Progenitor cell of endocrine pancreas (in vitro differentiated cells): ENCODE results near the gene IPO13. TPM values are rescaled to one million over a fixed set of nuclear protein-coding genes. Genes with fewer than 3 reads are reported as not detected.

Source experiments
- DNase-seq: peaks from one replicate; pipeline ENCODE4 v3.0.0; 2021; ENCODE audit warnings: low spot score; ENCODE audit not compliant: unreplicated experiment
- H3K27ac Mint-ChIP-seq: 2 replicates; pipeline ENCODE4 v1.8.0; 2021; ENCODE audit warnings: mild to moderate bottlenecking, moderate library complexity, mixed read lengths
- H3K27me3 Mint-ChIP-seq: 2 replicates; pipeline ENCODE4 v1.8.0; 2021; ENCODE audit warnings: mixed read lengths
- H3K36me3 Mint-ChIP-seq: 2 replicates; pipeline ENCODE4 v1.8.0; 2022; ENCODE audit warnings: mixed read lengths; ENCODE audit not compliant: insufficient read depth
- H3K4me1 Mint-ChIP-seq: 2 replicates; pipeline ENCODE4 v1.8.0; 2021; ENCODE audit warnings: low read depth, mixed read lengths
- H3K4me3 Mint-ChIP-seq: 2 replicates; pipeline ENCODE4 v1.8.0; 2021; ENCODE audit warnings: low read depth, mild to moderate bottlenecking, moderate library complexity, mixed read lengths
- H3K9me3 Mint-ChIP-seq: 2 replicates; pipeline ENCODE4 v1.8.0; 2021; ENCODE audit warnings: low read depth, mixed read lengths
- total RNA-seq: library from RNA; stranded (reverse); gene quantifications from 2 replicates; pipeline ENCODE4 v1.2.1, GENCODE V29; 2021
- TF ChIP-seq, protein P1 (sequence below): fragments of 200-600 bp; sonication (generic); IDR thresholded peaks from one replicate; pipeline ENCODE4 v1.5.0; 2021; ENCODE audit warnings: antibody characterized with exemption, mild to moderate bottlenecking; ENCODE audit not compliant: unreplicated experiment

IPO13 gene
- total RNA-seq, 1 donor from 2014 or later: 34.6 TPM

DNA sequence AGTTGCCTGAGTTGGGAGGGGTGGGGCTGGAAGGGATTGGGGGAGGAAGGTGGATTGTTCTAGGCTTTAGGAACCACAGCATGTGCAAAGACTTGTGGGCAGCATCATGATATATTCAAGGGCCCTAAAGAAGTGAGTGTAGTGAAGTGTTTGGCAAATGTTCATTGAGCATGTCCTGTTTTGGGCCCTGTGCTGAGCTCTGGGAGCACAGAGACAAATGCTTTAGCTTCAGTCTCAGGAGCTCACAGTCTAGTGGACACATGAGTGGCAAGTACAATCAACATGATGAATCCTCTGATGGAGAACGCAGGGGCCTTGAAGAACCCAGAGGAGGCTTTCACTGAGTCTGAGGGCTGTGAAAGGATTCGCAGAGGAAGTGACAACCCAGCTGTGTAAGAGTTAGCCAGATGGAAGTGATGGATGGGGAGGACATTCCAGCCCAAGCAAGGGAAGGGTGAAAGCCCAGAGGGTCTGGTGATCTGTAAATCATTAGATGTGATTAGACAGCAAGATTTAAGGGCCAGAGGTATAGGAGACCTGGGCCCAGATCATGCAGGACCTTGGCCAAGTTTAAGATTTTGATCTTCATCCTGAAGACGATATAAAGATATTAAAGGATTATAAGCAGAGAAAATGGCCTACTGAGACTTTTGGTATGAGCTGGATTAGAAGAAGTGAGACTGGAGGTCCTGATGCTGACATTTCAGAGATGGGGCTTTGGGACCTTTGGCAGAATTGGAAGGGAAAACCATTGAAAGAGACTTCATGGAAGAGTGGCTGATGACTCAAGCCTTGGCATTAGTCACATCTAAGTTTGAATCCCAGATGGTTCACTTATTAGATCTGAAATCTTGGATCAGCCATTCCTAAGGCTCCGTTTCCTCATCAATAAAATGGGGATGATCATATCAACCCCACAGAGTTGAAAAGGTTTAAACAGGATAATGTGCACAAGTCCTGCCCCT is 4.6 kb downstream of the IPO13 start:
- H3K36me3 Mint-ChIP-seq: peaks cover 2% of the 10 kb centered on the region
- no peak overlapping the region for H3K27ac Mint-ChIP-seq
- peaks cover 15% of the 10 kb centered on the region for H3K4me1 Mint-ChIP-seq
- TF ChIP-seq, protein P1, sequence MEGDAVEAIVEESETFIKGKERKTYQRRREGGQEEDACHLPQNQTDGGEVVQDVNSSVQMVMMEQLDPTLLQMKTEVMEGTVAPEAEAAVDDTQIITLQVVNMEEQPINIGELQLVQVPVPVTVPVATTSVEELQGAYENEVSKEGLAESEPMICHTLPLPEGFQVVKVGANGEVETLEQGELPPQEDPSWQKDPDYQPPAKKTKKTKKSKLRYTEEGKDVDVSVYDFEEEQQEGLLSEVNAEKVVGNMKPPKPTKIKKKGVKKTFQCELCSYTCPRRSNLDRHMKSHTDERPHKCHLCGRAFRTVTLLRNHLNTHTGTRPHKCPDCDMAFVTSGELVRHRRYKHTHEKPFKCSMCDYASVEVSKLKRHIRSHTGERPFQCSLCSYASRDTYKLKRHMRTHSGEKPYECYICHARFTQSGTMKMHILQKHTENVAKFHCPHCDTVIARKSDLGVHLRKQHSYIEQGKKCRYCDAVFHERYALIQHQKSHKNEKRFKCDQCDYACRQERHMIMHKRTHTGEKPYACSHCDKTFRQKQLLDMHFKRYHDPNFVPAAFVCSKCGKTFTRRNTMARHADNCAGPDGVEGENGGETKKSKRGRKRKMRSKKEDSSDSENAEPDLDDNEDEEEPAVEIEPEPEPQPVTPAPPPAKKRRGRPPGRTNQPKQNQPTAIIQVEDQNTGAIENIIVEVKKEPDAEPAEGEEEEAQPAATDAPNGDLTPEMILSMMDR: no peak
- no peak overlapping the region for H3K4me3 Mint-ChIP-seq
- no peaks in the 10 kb centered on the region for H3K9me3 Mint-ChIP-seq
- no peaks in the 10 kb centered on the region for H3K27me3 Mint-ChIP-seq
- no peak for DNase-seq

DNA sequence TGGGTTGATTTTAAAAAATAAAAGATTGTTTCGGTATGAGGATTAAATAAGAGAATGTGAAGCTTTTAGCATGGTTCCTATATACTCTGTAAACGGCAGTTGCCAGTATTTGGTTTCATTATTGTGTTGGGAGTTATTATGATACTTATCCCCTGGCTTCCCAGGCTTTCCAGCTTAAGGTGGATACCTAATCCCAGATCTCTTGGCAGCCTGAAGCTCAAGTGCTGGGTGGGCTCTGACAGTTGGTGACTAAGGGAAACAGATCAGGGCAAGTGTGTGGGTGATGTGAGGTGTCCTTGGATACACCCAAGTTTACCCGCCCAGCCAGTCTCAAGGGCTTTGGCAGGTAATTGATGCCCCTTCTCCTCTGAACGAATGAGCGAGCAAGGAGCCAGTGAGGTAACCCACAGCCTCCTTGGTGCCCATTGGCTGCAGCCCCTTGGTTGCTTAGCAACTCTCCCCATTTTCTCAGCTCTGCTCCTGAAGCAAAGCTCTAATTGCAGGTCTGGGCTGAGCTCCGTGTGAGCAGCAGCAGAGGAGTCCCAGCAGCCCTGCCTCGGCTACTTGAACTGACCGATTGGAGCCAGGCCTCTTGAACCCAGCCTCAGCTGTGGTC is 6.1 kb downstream of the IPO13 start:
- TF ChIP-seq, protein P1: no peak
- Mint-ChIP-seq H3K27me3 (no peaks in the 10 kb centered on the region), H3K27ac (no peak overlapping the region), H3K4me1 (peaks cover 10% of the 10 kb centered on the region), H3K4me3 (no peak overlapping the region), H3K9me3 (no peaks in the 10 kb centered on the region), H3K36me3 (peaks cover 4% of the 10 kb centered on the region)
- no peak for DNase-seq

DNA sequence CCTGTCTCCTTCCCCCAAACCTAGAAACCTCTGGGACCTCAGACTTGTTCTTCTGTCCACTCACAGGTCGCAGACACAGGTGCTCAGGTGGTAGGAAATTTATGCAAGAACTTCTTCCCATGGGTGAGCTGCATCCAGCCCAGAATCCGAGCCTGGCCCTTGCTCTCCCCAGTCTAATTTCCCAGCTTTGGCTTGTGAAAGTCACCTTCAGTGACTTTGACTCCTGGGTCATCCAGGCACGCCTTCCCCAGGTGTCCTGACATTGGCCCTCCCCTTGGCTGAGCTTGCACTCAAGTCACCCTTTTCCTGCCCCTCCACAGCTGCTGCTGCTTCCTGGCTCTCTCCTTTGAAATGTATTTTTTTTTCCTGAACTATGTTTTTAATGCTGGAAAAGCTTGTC is 6.6 kb downstream of the IPO13 start:
- H3K4me3 Mint-ChIP-seq: no peak overlapping the region
- no peaks in the 10 kb centered on the region for H3K9me3 Mint-ChIP-seq
- H3K4me1 Mint-ChIP-seq: peaks cover 7% of the 10 kb centered on the region
- H3K36me3 Mint-ChIP-seq: peaks cover 6% of the 10 kb centered on the region
- peak overlapping the region; percentile 40 for H3K27ac Mint-ChIP-seq
- no peaks in the 10 kb centered on the region for H3K27me3 Mint-ChIP-seq
- DNase-seq: no peak
- TF ChIP-seq, protein P1: no peak

DNA sequence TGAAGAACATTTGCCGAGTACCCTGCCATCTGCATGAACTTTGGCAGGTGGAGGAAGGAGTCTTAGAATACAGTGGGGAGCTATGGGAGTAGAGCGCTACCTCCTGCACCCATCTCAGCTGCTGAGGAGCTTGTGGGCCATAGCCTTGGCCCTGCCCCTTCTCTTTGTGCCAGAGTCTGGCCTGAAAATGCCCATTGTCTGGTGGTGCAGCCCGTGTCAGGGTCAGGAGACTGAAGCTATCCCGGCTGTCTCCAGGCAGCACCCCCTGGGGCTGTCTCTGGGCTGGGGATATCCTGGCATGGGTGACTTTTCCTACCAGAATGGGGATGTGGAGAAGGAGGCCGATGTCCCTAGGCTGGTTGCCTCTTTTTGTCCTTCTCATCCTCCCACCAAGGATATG is 7.3 kb downstream of the IPO13 start:
- H3K4me3 Mint-ChIP-seq: no peak overlapping the region

DNA sequence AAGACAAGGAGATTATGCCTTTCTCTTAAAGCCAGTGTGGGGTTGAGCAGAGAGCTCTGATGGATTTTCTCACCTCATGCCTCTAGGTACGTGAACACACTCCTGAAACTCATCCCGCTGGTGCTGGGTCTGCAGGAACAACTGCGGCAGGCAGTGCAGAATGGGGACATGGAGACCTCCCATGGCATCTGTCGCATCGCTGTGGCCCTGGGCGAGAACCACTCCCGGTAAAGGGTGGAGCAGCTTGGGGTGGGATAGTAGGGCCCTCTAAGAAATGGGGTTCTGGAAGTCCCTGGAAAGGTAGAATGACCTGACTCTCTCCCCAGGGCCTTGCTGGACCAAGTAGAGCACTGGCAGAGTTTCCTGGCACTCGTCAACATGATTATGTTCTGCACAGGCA is 9.5 kb downstream of the IPO13 start:
- no peaks in the 10 kb centered on the region for H3K27me3 Mint-ChIP-seq
- DNase-seq: no peak
- H3K27ac Mint-ChIP-seq: no peak overlapping the region
- H3K4me3 Mint-ChIP-seq: no peak overlapping the region
- H3K9me3 Mint-ChIP-seq: no peaks in the 10 kb centered on the region
- TF ChIP-seq, protein P1: no peak
- H3K4me1 Mint-ChIP-seq: peaks cover 6% of the 10 kb centered on the region
- peaks cover 8% of the 10 kb centered on the region for H3K36me3 Mint-ChIP-seq

More for the DNA sequence above, 7.3 kb downstream of the IPO13 start:
- Mint-ChIP-seq H3K4me1 (peaks cover 6% of the 10 kb centered on the region), H3K27me3 (no peaks in the 10 kb centered on the region), H3K36me3 (peaks cover 8% of the 10 kb centered on the region), H3K27ac (peak overlapping the region; percentile 73), H3K9me3 (no peaks in the 10 kb centered on the region)
- TF ChIP-seq, protein P1: no peak
- DNase-seq: no peak
